CD4-positive, CD25-positive, alpha-beta regulatory T cell (primary cell): ENCODE measurements around the gene OR2D3. TPM values are rescaled to one million over a fixed set of nuclear protein-coding genes. Genes with fewer than 3 reads are reported as not detected.
"Not testable (repeated sequence)": the region's sequence is repeated elsewhere in the genome, so short reads cannot be mapped to it uniquely, and the experiment has no call there.

Source experiments
- ATAC-seq, 2 donors: fragments of 150-1000 bp; cut with Tn5 transposase; one replicate each; pipeline ENCODE4 v1.10.0; 2021; ENCODE audit warnings: low read depth in 2 of 2, moderate number of reproducible peaks in 2 of 2, moderate library complexity in 1 of 2
- DNase-seq, 3 donors: peaks; one replicate each; pipeline versions ENCODE4 v3.0.0 to v3.0.0-alpha.2; 2012 to 2022; ENCODE audit warnings: mixed read lengths in 1 of 3
- H3K27ac ChIP-seq: one replicate; pipeline ENCODE4 v1.7.0; 2013; ENCODE audit warnings: mild to moderate bottlenecking, low read length; ENCODE audit not compliant: insufficient read depth, poor library complexity, severe bottlenecking
- H3K27me3 ChIP-seq: one replicate; pipeline ENCODE4 v1.7.0; 2013; ENCODE audit warnings: low read length; ENCODE audit not compliant: control insufficient read depth, insufficient read depth
- H3K36me3 ChIP-seq: one replicate; pipeline ENCODE4 v1.7.0; 2013; ENCODE audit warnings: mild to moderate bottlenecking, low read length, moderate library complexity; ENCODE audit not compliant: control insufficient read depth, insufficient read depth
- H3K4me1 ChIP-seq: 2 replicates; pipeline ENCODE4 v1.7.0; 2013; ENCODE audit warnings: mild to moderate bottlenecking, low read length; ENCODE audit not compliant: insufficient read depth, control insufficient read depth, poor library complexity, severe bottlenecking
- H3K4me3 ChIP-seq: one replicate; pipeline ENCODE4 v1.7.0; 2013; ENCODE audit warnings: low read depth, mild to moderate bottlenecking, low read length, moderate library complexity
- H3K9me3 ChIP-seq, 2 experiments: 1 replicate in 1 of 2; 2 replicates in 1 of 2; pipeline ENCODE4 v1.7.0; 2013; ENCODE audit warnings: low read length in 2 of 2, mild to moderate bottlenecking in 1 of 2, moderate library complexity in 1 of 2; ENCODE audit not compliant: control insufficient read depth in 2 of 2
- H3K27ac Mint-ChIP-seq, 3 donors: one replicate each; pipeline ENCODE4 v1.8.0; 2020 to 2022; ENCODE audit warnings: mild to moderate bottlenecking in 3 of 3, mixed read lengths in 3 of 3, moderate library complexity in 2 of 3
- H3K27me3 Mint-ChIP-seq: one replicate; pipeline ENCODE4 v1.8.0; 2022; ENCODE audit warnings: mild to moderate bottlenecking, mixed read lengths
- H3K36me3 Mint-ChIP-seq: one replicate; pipeline ENCODE4 v1.8.0; 2020; ENCODE audit warnings: mixed read lengths
- H3K4me1 Mint-ChIP-seq, 4 donors: one replicate each; pipeline ENCODE4 v1.8.0; 2020 to 2022; ENCODE audit warnings: mixed read lengths in 4 of 4, mild to moderate bottlenecking in 1 of 4
- H3K4me3 Mint-ChIP-seq, 4 donors: one replicate each; pipeline ENCODE4 v1.8.0; 2020 to 2022; ENCODE audit warnings: mild to moderate bottlenecking in 4 of 4, mixed read lengths in 4 of 4, moderate library complexity in 3 of 4
- H3K9me3 Mint-ChIP-seq, 7 donors: one replicate each; pipeline ENCODE4 v1.8.0; 2020 to 2022; ENCODE audit warnings: mixed read lengths in 7 of 7, mild to moderate bottlenecking in 3 of 7, moderate library complexity in 2 of 7
- polyA plus RNA-seq, 4 donors: library from polyadenylated mRNA; unstranded; fragments of 300-500 nt; fragmentation: Illumina TruSeq; gene quantifications; one replicate each; pipeline ENCODE4 v1.2.3, GENCODE V29; 2021
- total RNA-seq: library from RNA; stranded (reverse); gene quantifications from one replicate; pipeline ENCODE4 v1.2.3, GENCODE V29; 2022

Gene OR2D3
- total and polyA plus RNA-seq, 5 donors from 2014 or later, result not detected

- H3K36me3 Mint-ChIP-seq, H3K27me3 ChIP-seq, H3K27ac ChIP-seq, H3K9me3 ChIP-seq, H3K4me1 Mint-ChIP-seq, H3K36me3 ChIP-seq, H3K4me3 Mint-ChIP-seq, ATAC-seq, H3K9me3 Mint-ChIP-seq, H3K27me3 Mint-ChIP-seq, H3K4me3 ChIP-seq, H3K4me1 ChIP-seq, H3K27ac Mint-ChIP-seq, DNase-seq: not testable (repeated sequence)
Observed at GRCh38 chr11:6969854-6970253, 49.1 kb downstream of the OR2D3 start.

Other genes with a start within 250 kb of the OR2D3 start
- 10.0 TPM for gene MRPL17, start 237.7 kb upstream of the OR2D3 start, total RNA-seq
- gene MRPL17, start 237.7 kb upstream of the OR2D3 start, polyA plus RNA-seq, result 10 to 100 TPM; 18.5 to 35.5 (median 25.1) TPM
- not detected for gene OR2AG2, start 149.0 kb upstream of the OR2D3 start, total RNA-seq
- gene OR2AG2, start 149.0 kb upstream of the OR2D3 start, polyA plus RNA-seq, result not detected
- gene OR2AG1, start 138.0 kb upstream of the OR2D3 start, total RNA-seq, result not detected
- not detected for gene OR2AG1, start 138.0 kb upstream of the OR2D3 start, polyA plus RNA-seq
- not detected for gene OR6A2, start 121.3 kb upstream of the OR2D3 start, total RNA-seq
- not detected for gene OR6A2, start 121.3 kb upstream of the OR2D3 start, polyA plus RNA-seq
- gene OR10A5, start 75.3 kb upstream of the OR2D3 start, total RNA-seq, result not detected
- not detected for gene OR10A5, start 75.3 kb upstream of the OR2D3 start, polyA plus RNA-seq
- not detected for gene OR10A2, start 57.9 kb upstream of the OR2D3 start, total RNA-seq
- not detected for gene OR10A2, start 57.9 kb upstream of the OR2D3 start, polyA plus RNA-seq
- not detected for gene OR10A4, start 44.4 kb upstream of the OR2D3 start, total RNA-seq
- not detected for gene OR10A4, start 44.4 kb upstream of the OR2D3 start, polyA plus RNA-seq
- gene OR2D2, start 28.5 kb upstream of the OR2D3 start, total RNA-seq, result not detected
- not detected for gene OR2D2, start 28.5 kb upstream of the OR2D3 start, polyA plus RNA-seq
- 0.15 TPM for gene ZNF215, start 5.4 kb downstream of the OR2D3 start, total RNA-seq
- under 1 TPM in 1 of 4 donors, not detected in 3; 0.23 TPM for gene ZNF215, start 5.4 kb downstream of the OR2D3 start, polyA plus RNA-seq
- gene ZNF214, start 99.3 kb downstream of the OR2D3 start, total RNA-seq, result not detected
- gene ZNF214, start 99.3 kb downstream of the OR2D3 start, polyA plus RNA-seq, result not detected
- gene NLRP14, start 99.5 kb downstream of the OR2D3 start, total RNA-seq, result not detected
- not detected for gene NLRP14, start 99.5 kb downstream of the OR2D3 start, polyA plus RNA-seq
- not detected for gene RBMXL2, start 168.0 kb downstream of the OR2D3 start, total RNA-seq
- not detected for gene RBMXL2, start 168.0 kb downstream of the OR2D3 start, polyA plus RNA-seq